ENCODE results near the gene DOCK3. TPM values are rescaled to one million over a fixed set of nuclear protein-coding genes. Genes with fewer than 3 reads are reported as not detected.

Gene DOCK3
- total and polyA plus RNA-seq, 2 donors from 2014 or later = 0.49 to 0.54 TPM

DNA sequence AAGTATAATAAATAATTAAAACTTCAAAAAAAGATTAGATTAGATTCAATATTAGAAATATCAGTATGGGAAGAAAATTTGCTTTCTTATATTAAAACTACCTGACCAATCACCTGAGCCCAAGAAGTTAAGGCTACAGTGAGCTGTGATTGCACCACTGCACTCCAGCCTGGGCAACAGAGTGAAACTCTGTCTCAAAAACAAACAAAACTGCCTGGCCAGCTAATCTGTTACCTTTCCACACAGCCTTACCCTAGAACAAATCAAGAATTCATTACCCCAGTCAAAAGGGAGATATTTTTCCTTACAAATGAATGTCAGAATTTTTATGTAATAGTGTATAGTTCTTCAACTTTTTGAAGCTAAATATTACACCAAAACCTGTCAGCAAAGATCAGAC lies 593.4 kb downstream of the DOCK3 start:
- no peak overlapping the region for H3K9ac ChIP-seq (ENCODE audit: low read length in 3 of 3)
- TF ChIP-seq, protein P1, sequence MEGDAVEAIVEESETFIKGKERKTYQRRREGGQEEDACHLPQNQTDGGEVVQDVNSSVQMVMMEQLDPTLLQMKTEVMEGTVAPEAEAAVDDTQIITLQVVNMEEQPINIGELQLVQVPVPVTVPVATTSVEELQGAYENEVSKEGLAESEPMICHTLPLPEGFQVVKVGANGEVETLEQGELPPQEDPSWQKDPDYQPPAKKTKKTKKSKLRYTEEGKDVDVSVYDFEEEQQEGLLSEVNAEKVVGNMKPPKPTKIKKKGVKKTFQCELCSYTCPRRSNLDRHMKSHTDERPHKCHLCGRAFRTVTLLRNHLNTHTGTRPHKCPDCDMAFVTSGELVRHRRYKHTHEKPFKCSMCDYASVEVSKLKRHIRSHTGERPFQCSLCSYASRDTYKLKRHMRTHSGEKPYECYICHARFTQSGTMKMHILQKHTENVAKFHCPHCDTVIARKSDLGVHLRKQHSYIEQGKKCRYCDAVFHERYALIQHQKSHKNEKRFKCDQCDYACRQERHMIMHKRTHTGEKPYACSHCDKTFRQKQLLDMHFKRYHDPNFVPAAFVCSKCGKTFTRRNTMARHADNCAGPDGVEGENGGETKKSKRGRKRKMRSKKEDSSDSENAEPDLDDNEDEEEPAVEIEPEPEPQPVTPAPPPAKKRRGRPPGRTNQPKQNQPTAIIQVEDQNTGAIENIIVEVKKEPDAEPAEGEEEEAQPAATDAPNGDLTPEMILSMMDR (IDR thresholded peaks at IDR 0.05; ENCODE audit: borderline replicate concordance, extremely low read depth, insufficient read depth) = no peak
- FAIRE-seq (no peak), DNase-seq (no peak)
- H3K27ac ChIP-seq (ENCODE audit: low read depth in 2 of 2, low read length in 2 of 2) = no peak overlapping the region
- no peak overlapping the region for H3K4me3 ChIP-seq (ENCODE audit: low read length in 3 of 3)
- H3K36me3 ChIP-seq (ENCODE audit: control insufficient read depth in 2 of 3, insufficient read depth in 3 of 3, low read length in 3 of 3) = no peaks in the 10 kb centered on the region
- intact Hi-C loops (cut with DNase I) = no loop called here
- no peaks in the 10 kb centered on the region for H3K27me3 ChIP-seq (ENCODE audit: control insufficient read depth, insufficient read depth, low read length)
- H3K9me3 ChIP-seq (ENCODE audit: control insufficient read depth in 2 of 3, insufficient read depth in 1 of 3, low read length in 3 of 3) = no peaks in the 10 kb centered on the region
- no peaks in the 10 kb centered on the region for H3K4me1 ChIP-seq (ENCODE audit: control insufficient read depth in 2 of 3, insufficient read depth in 2 of 3, low read depth in 1 of 3, low read length in 3 of 3)

DNA sequence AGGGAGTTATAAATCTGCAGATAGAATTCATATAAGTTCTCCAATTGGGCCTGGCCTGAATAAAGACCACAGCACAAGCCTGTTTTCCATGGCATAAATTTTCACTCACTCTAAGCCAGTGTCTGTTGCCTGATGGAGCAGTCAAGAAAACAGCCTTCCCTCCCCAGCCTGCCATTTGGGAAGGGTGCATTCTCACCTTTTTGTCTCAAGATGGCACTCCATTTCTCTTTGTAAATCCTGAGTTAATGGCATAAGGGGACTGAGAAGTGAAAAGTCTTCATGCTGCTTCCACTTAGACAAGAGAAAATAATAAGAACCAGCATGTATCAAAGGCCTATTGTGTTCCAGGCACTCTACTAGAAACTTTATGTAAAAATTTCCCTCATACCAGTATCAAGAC lies 594.7 kb downstream of the DOCK3 start:
- TF ChIP-seq, protein P1 (IDR thresholded peaks at IDR 0.05; ENCODE audit: borderline replicate concordance, extremely low read depth, insufficient read depth) = no peak

DNA sequence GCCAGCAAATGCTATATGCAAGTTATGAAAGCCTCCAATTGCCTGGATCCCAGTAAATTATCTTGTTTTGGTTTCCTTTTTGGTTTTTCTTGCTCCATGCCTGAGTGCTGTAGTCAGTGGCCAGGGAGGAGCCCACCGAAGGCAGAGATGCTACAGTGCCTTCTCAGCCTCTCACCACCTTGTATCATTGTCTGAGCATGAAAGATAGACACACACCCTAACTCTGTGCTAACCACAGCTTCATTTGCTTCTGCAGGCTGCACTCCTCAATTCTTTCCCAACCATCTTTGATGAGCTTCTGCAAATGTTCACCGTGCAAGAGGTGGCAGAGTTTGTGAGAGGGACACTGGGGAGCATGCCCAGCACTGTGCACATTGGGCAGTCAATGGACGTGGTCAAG lies 595.8 kb downstream of the DOCK3 start:
- TF ChIP-seq, protein P1 (IDR thresholded peaks at IDR 0.05; ENCODE audit: borderline replicate concordance, extremely low read depth, insufficient read depth) = no peak
- intact Hi-C loops (cut with DNase I) = no loop called here

More for the DNA sequence above, 594.7 kb downstream of the DOCK3 start:
- intact Hi-C loops (cut with DNase I) = no loop called here
- H3K4me3 ChIP-seq (ENCODE audit: low read length in 3 of 3) = no peak overlapping the region
- no peaks in the 10 kb centered on the region for H3K27me3 ChIP-seq (ENCODE audit: control insufficient read depth, insufficient read depth, low read length)
- no peak overlapping the region for H3K27ac ChIP-seq (ENCODE audit: low read depth in 2 of 2, low read length in 2 of 2)
- no peak overlapping the region for H3K9ac ChIP-seq (ENCODE audit: low read length in 3 of 3)
- no peak for DNase-seq
- H3K36me3 ChIP-seq (ENCODE audit: control insufficient read depth in 2 of 3, insufficient read depth in 3 of 3, low read length in 3 of 3) = no peaks in the 10 kb centered on the region
- H3K4me1 ChIP-seq (ENCODE audit: control insufficient read depth in 2 of 3, insufficient read depth in 2 of 3, low read depth in 1 of 3, low read length in 3 of 3) = no peaks in the 10 kb centered on the region
- H3K9me3 ChIP-seq (ENCODE audit: control insufficient read depth in 2 of 3, insufficient read depth in 1 of 3, low read length in 3 of 3) = no peaks in the 10 kb centered on the region
- FAIRE-seq = no peak

DNA sequence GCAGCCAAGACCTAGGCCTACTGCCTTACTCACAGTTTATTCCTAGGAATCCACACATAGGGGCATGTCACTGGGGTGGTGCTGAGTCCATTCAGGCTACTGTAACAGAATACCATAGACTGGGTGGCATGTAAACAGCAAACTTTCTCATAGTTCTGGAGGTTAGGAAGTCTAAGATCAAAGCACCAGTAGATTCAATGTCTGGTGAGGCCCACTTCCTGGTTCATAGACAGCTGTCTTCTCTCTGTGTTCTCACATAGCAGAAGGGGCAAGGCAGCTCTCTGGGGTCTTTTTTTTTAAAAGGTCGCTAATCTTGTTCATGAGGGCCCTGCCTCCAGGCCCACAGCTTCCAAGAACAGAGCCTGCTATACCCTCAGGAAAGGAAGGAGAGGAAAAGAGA lies 596.4 kb downstream of the DOCK3 start:
- DNase-seq (no peak), FAIRE-seq (no peak)
- no peaks in the 10 kb centered on the region for H3K9me3 ChIP-seq (ENCODE audit: control insufficient read depth in 2 of 3, insufficient read depth in 1 of 3, low read length in 3 of 3)
- intact Hi-C loops (cut with DNase I) = no loop called here
- H3K27ac ChIP-seq (ENCODE audit: low read depth in 2 of 2, low read length in 2 of 2) = no peak overlapping the region
- no peak overlapping the region for H3K9ac ChIP-seq (ENCODE audit: low read length in 3 of 3)
- H3K36me3 ChIP-seq (ENCODE audit: control insufficient read depth in 2 of 3, insufficient read depth in 3 of 3, low read length in 3 of 3) = no peaks in the 10 kb centered on the region
- no peak overlapping the region for H3K4me3 ChIP-seq (ENCODE audit: low read length in 3 of 3)
- H3K4me1 ChIP-seq (ENCODE audit: control insufficient read depth in 2 of 3, insufficient read depth in 2 of 3, low read depth in 1 of 3, low read length in 3 of 3) = no peaks in the 10 kb centered on the region
- TF ChIP-seq, protein P1 (IDR thresholded peaks at IDR 0.05; ENCODE audit: borderline replicate concordance, extremely low read depth, insufficient read depth) = no peak
- H3K27me3 ChIP-seq (ENCODE audit: control insufficient read depth, insufficient read depth, low read length) = no peaks in the 10 kb centered on the region

More for the DNA sequence above, 595.8 kb downstream of the DOCK3 start:
- no peak overlapping the region for H3K9ac ChIP-seq (ENCODE audit: low read length in 3 of 3)
- DNase-seq = no peak
- no peak overlapping the region for H3K27ac ChIP-seq (ENCODE audit: low read depth in 2 of 2, low read length in 2 of 2)
- no peak overlapping the region for H3K4me3 ChIP-seq (ENCODE audit: low read length in 3 of 3)
- H3K36me3 ChIP-seq (ENCODE audit: control insufficient read depth in 2 of 3, insufficient read depth in 3 of 3, low read length in 3 of 3) = no peaks in the 10 kb centered on the region
- H3K27me3 ChIP-seq (ENCODE audit: control insufficient read depth, insufficient read depth, low read length) = no peaks in the 10 kb centered on the region
- FAIRE-seq = no peak
- H3K9me3 ChIP-seq (ENCODE audit: control insufficient read depth in 2 of 3, insufficient read depth in 1 of 3, low read length in 3 of 3) = no peaks in the 10 kb centered on the region
- no peaks in the 10 kb centered on the region for H3K4me1 ChIP-seq (ENCODE audit: control insufficient read depth in 2 of 3, insufficient read depth in 2 of 3, low read depth in 1 of 3, low read length in 3 of 3)

Measured in kidney (tissue), 14 donors.